Measurements from ENCODE around the gene BRAF. TPM values are rescaled to one million over a fixed set of nuclear protein-coding genes. Genes with fewer than 3 reads are reported as not detected.

The BRAF gene
- total and polyA plus RNA-seq, 2 experiments from 2014 or later = 14.0 to 42.0 TPM

GRCh38 chr7:140924019-140924820 is 509 bp downstream of the BRAF start:
- H3K36me3 ChIP-seq (replicated peaks; ENCODE audit: insufficient read depth, low read depth) = no peaks in the 10 kb centered on the region
- peak; percentile 55 for TF ChIP-seq CTCF (IDR thresholded peaks at IDR 0.05; ENCODE audit: poor library complexity)
- TF ChIP-seq EZH2 (IDR thresholded peaks at IDR 0.05; ENCODE audit: borderline replicate concordance) = no peak
- DNase-seq (ENCODE audit: low spot score) = peak; percentile 88
- peak overlapping the region; percentile 94 for H3K4me3 ChIP-seq
- no peaks in the 10 kb centered on the region for H3K9me2 ChIP-seq (replicated peaks; ENCODE audit: insufficient read depth)
- peak overlapping the region; percentile 91 for H3K4me2 ChIP-seq
- H3K27ac ChIP-seq = peak overlapping the region; percentile 100
- under 1% methylated on average over 22 of the region's 69 CpGs for WGBS (ENCODE audit: low lambda C conversion rate, missing lambda C conversion rate)
- H4K20me1 ChIP-seq (ENCODE audit: insufficient read depth, poor library complexity, severe bottlenecking) = peaks cover 42% of the 10 kb centered on the region
- peaks cover 50% of the 10 kb centered on the region for H3K79me2 ChIP-seq
- peak overlapping the region; percentile 99 for H2AFZ ChIP-seq
- H3K9me3 ChIP-seq (ENCODE audit: low read depth) = no peaks in the 10 kb centered on the region
- H3K27me3 ChIP-seq = no peaks in the 10 kb centered on the region
- H3K4me1 ChIP-seq (ENCODE audit: insufficient read depth) = peaks cover 26% of the 10 kb centered on the region

- peak; percentile 23 for DNase-seq (ENCODE audit: low spot score)
- peaks cover 57% of the 10 kb centered on the region for H3K79me2 ChIP-seq
- 2% methylated on average over 11 of the region's 11 CpGs for WGBS (ENCODE audit: low lambda C conversion rate, missing lambda C conversion rate)
Observed at GRCh38 chr7:140923358-140924006, 1.2 kb downstream of the BRAF start.

GRCh38 chr7:140922741-140923345 is 1.9 kb downstream of the BRAF start:
- Histone ChIP-seq H3K27me3 (no peaks in the 10 kb centered on the region), H3K4me2 (peak overlapping the region; percentile 91), H3K27ac (no peak overlapping the region), H3K4me1 (ENCODE audit: insufficient read depth) (peaks cover 26% of the 10 kb centered on the region), H3K9me3 (ENCODE audit: low read depth) (no peaks in the 10 kb centered on the region), H3K79me2 (peaks cover 64% of the 10 kb centered on the region), H3K36me3 (replicated peaks; ENCODE audit: insufficient read depth, low read depth) (no peaks in the 10 kb centered on the region), H2AFZ (no peak overlapping the region), H3K9me2 (replicated peaks; ENCODE audit: insufficient read depth) (no peaks in the 10 kb centered on the region), H3K4me3 (peak overlapping the region; percentile 94), H4K20me1 (ENCODE audit: insufficient read depth, poor library complexity, severe bottlenecking) (peaks cover 42% of the 10 kb centered on the region)
- WGBS (ENCODE audit: low lambda C conversion rate, missing lambda C conversion rate) = 53% methylated on average over 2 of the region's 2 CpGs
- no peak for DNase-seq (ENCODE audit: low spot score)
- no peak for TF ChIP-seq EZH2 (IDR thresholded peaks at IDR 0.05; ENCODE audit: borderline replicate concordance)
- TF ChIP-seq CTCF (IDR thresholded peaks at IDR 0.05; ENCODE audit: poor library complexity) = no peak
- TF ChIP-seq EZH2phosphoT487 (IDR thresholded peaks at IDR 0.05; ENCODE audit: low read depth, severe bottlenecking, unreplicated experiment) = no peak

More at GRCh38 chr7:140923358-140924006, 1.2 kb downstream of the BRAF start:
- no peaks in the 10 kb centered on the region for H3K36me3 ChIP-seq (replicated peaks; ENCODE audit: insufficient read depth, low read depth)
- peak overlapping the region; percentile 100 for H3K27ac ChIP-seq
- peak overlapping the region; percentile 94 for H3K4me3 ChIP-seq
- H3K9me2 ChIP-seq (replicated peaks; ENCODE audit: insufficient read depth) = no peaks in the 10 kb centered on the region
- H4K20me1 ChIP-seq (ENCODE audit: insufficient read depth, poor library complexity, severe bottlenecking) = peaks cover 42% of the 10 kb centered on the region
- TF ChIP-seq EZH2 (IDR thresholded peaks at IDR 0.05; ENCODE audit: borderline replicate concordance) = no peak
- TF ChIP-seq CTCF (IDR thresholded peaks at IDR 0.05; ENCODE audit: poor library complexity) = no peak
- TF ChIP-seq EZH2phosphoT487 (IDR thresholded peaks at IDR 0.05; ENCODE audit: low read depth, severe bottlenecking, unreplicated experiment) = no peak
- H2AFZ ChIP-seq = peak overlapping the region; percentile 99
- H3K4me2 ChIP-seq = peak overlapping the region; percentile 91
- peaks cover 26% of the 10 kb centered on the region for H3K4me1 ChIP-seq (ENCODE audit: insufficient read depth)
- no peaks in the 10 kb centered on the region for H3K9me3 ChIP-seq (ENCODE audit: low read depth)
- no peaks in the 10 kb centered on the region for H3K27me3 ChIP-seq
